Stimulated activated CD4-positive, alpha-beta T cell treated with anti-CD3 and anti-CD28 coated beads, TNF-alpha, amount 100 ng/mL, for 24 hours (primary cell): ENCODE results near the gene TASP1.
"Not testable (repeated sequence)": the region's sequence is repeated elsewhere in the genome, so short reads cannot be mapped to it uniquely, and the experiment has no call there.

Experiments used
- DNase-seq, 3 experiments: peaks; one replicate each; pipeline ENCODE4 v3.0.0-alpha.2; 2020; ENCODE audit warnings: low read depth in 3 of 3

TASP1 gene

GRCh38 chr20:13494019-13494418, 144.7 kb downstream of the TASP1 start:
- DNase-seq, result no peak

DNA sequence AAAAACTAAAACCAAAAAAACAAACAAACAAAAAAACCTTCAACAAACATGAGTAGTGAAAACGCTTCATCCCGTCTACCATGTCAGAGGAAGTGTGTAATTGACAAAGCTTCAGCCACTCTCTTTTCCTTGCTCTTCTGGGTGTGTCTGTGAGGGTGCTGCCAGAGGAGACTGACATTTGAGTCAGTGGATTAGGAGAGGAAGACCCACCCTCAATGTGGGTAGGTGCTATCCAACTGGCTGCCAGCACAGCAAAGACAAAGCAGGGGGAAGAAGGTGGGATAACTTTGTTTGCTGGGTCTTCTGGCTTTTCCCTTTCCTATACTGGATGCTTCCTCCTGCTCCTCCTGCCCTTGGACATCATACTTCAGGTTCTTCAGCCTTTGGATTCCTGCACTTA, 145.6 kb downstream of the TASP1 start:
- DNase-seq, result no peak

DNA sequence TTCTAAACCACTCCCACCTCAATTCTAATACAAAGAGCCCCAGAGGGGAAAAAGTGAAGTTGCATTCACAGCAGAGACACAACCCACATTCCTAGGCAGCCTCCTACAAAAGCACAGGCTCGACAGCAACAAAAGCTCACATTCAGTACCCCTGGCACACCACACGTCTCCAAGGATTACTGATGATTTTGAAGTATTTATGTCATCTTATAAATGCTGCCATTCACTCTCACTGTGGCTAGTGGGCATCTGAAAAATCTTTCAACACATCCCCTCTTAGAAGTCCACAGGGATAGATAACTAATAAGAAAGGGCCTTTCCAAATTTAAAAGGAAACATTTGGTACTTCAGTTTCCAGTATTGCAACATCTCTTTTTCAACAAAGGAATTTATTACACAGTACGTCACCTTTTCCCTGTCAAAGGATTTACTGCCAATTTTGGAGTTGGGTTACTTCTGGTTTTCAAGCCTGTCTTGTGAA, 146.7 kb downstream of the TASP1 start:
- DNase-seq, result no peak

GRCh38 chr20:13487202-13487601, 151.5 kb downstream of the TASP1 start:
- DNase-seq, result no peak

- no peak for DNase-seq
Observed at GRCh38 chr20:13486694-13487093, 152.0 kb downstream of the TASP1 start.

GRCh38 chr20:13485576-13485975, 153.2 kb downstream of the TASP1 start:
- DNase-seq, result no peak

- DNase-seq, result not testable (repeated sequence)
Observed at GRCh38 chr20:13485019-13485418, 153.7 kb downstream of the TASP1 start.

- DNase-seq, result not testable (repeated sequence)
Observed at GRCh38 chr20:13483472-13483871, 155.3 kb downstream of the TASP1 start.

- DNase-seq, result no peak
Observed at GRCh38 chr20:13478366-13478765, 160.4 kb downstream of the TASP1 start.

GRCh38 chr20:13474467-13474866, 164.3 kb downstream of the TASP1 start:
- no peak for DNase-seq

DNA sequence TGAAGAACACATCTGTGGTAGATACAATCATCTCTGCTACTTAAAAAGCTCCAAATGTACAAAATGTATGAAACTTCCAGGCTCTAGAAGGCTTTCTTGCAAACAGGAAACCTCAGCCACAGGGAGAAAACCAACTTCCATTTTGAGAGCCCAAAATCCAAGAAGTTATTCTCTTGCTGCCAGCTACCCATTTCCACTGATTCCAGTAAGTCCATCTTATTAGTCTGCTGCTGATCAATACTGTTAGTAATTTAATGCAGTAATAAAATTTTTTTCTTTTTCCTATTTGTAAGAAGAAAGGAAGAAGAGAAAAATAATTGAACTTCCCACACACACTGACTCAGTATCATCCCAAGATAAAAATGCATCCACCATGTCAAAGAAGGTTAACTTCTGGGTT, 169.5 kb downstream of the TASP1 start:
- no peak for DNase-seq

GRCh38 chr20:13468166-13468565, 170.6 kb downstream of the TASP1 start:
- DNase-seq, result no peak

DNA sequence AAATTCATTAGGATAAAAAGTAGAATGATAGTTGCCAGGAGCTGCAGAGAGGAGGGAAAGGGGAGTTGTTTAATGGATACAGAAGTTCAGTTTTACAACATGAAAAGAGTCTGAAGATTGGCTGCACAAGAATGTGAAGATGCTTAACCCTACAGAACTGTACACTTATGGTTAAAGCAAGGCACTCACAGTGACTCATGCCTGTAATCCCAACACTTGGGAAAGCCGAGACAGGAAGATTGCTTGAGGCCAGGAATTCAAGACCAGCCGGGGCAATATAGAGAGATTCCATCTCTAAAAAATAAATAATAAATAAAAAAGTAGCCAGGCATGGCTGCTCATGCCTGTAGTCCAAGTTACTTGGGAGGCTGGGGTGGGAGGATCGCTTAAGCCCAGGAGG, 174.0 kb downstream of the TASP1 start:
- no peak for DNase-seq

DNA sequence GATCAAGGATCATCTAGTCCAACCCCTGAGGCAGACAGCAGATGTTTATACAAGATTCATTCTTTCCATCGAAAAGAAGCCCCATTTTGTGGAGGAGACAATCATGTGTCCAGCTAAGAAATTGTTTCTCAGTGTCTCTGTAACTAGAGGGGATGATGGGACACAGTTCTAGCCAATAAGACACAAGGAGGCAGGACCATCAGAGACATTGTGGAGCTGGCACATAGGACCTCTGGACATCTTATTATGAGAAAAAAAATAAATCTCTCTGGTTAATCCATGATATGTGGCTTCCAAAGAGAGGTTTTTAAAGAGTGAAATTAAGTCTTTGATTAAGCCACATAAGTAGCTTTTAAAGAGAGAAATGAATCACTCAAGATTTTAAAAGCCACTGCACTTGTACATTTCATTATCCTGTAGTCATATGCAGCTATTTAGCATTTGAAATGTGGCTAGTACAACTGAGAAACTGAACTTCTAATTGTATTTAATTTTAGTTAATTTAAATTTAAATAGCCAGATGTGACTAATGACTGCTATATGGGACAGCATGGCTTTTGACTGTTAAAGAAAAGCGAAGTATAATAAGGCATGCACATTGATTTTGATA, 176.8 kb downstream of the TASP1 start:
- DNase-seq, result no peak

DNA sequence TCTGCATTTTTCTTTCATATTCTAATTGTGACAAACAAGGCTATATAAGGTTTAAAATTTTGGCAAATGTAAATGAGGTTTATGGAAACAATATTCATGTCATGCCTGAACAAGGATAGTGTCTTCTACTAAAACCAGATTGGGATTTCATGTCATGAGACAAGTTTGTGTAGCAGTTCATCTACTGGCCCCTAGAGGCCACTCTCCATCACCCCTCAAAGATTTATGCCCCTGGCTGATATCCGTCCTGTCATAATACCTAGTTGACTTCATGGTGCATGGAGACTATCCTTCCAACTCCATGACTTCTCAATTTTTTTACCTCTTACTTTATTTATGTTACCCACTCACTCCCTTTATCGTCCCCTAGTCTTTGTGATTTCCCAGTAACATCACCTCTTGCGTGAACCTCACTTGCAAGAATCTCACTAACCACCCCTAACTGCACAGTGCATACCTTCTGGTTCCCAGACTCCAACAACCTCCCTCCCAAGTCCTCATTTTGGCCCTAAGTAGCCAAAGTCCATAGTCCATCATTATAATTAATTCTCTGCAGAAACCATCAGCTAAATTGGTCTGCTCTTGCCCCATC, 179.8 kb downstream of the TASP1 start:
- peak in 1 of 3 experiments; percentile 2 for DNase-seq

- DNase-seq, result no peak
Observed at GRCh38 chr20:13457487-13457886, 181.2 kb downstream of the TASP1 start.

DNA sequence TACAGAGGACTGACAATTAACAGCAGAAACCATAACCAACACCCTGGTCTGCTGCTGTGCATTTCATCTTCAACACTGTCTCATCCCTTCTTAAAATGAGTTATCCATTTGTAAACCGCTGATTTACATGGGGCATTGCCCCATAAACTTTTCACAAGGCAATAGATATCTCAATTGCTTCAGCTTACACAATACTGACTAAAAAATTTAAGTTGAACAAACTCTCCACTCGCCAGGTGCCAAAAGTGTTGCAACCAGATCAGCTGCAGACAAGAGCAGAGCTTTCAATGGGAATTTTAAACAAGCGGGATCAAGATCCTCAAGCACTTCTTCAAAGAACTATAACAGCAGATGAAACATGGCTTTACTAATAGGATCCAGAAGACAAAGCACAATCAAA, 183.0 kb downstream of the TASP1 start:
- DNase-seq, result no peak

DNA sequence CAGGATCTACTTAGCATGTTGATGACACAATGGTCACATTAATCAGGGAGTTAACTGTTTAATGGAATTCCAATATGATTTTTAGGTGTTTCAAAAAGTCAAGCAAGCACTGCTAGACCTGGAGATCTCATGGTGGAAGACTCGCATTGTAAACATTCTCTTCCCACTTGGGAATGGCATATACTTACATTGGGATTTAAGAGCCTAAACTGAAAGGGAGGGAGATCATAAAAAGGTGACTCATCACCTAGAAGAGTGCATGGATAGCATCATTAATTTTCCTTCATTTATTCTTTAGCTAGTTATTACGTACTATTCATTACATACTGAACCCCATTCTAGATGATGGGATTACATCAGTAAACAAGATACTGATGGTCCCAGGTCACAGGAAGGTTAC, 185.4 kb downstream of the TASP1 start:
- DNase-seq, result no peak

DNA sequence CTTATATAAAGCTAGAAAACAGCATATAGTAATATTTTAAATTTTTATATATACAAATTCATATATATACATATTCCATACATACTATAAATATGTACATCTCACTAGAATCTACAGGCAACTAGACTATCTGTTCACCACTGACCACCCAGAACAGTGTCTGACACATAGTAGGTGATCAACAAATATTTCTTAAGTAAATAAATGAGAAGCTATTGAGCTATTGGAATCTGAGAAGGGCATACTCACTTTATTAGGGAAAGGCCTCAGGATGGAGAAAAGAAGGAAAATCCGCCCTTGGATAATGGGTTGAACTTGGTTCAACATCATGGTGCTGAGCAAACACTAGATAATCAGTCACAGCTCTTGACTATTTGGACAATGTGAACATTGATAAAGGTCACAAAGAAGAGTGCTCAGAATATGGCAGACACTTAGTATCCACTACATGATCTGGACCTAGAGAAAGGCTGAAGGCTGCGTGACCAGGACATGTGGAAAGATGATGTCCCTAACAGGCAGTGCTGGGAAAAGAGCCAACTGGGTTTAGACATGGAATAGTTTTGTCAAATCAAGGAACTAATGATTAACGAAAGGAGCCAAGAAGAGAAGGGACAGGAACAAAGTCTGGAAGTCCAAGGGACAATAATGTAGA, 186.1 kb downstream of the TASP1 start:
- no peak for DNase-seq

DNA sequence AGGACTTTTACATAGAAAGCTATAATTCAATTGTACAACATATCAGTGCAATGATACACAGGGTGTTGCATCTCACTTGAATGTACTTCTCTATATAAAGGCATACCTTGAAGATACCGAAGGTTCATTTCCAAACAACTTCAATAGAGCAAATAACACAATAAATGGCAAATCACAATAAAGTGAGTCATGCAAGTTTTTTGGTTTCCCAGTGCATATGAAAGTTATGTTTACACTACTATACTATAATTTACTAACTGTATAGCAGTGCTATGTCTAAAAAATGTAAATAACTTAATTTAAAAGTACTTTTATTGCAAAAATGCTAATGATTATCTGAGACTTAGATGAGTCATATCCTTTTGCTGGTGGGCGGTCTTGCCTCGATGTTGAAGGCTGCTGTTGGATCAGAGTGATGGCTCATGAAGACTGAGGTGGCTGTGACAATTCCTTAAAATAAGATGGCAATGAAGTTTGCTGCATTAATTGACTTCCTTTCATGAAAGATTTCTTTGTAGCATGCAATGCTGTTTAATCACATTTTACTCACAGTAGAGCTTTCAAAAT, 188.8 kb downstream of the TASP1 start:
- no peak for DNase-seq

- DNase-seq, result no peak
Observed at GRCh38 chr20:13447385-13448180, 191.1 kb downstream of the TASP1 start.

DNA sequence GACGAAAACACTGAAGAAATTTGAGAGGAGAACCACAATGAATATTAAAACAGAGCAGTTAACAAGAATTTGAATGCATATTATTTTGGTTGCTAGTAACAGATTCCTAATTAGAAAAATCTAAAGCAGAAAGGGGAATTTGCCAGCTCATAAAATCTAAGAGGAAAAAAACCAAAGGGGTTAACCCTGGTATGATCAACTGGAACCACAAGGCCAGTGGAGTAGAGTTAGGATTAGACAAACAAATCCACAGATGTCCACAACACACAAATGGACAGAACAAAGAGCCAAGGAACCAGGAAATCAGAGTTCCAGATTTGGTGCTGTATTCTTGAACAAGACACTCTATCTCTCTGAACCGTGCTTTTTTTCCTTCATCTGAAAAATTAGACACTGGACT, 195.0 kb downstream of the TASP1 start:
- no peak for DNase-seq
